Large intestine (tissue), 3 donors: ENCODE measurements around the gene GREM2. TPM values are rescaled to one million over a fixed set of nuclear protein-coding genes. Genes with fewer than 3 reads are reported as not detected.

Experiments used
- DNase-seq, 2 donors: peaks; one replicate each; pipeline versions ENCODE4 v3.0.0 to v3.0.0-alpha.2; 2013
- H3K27ac ChIP-seq: one replicate; pipeline ENCODE4 v1.5.1; 2013; ENCODE audit warnings: low read length
- H3K27me3 ChIP-seq: 2 replicates; pipeline ENCODE4 v1.6.1; 2013; ENCODE audit warnings: low read length; ENCODE audit not compliant: control insufficient read depth, insufficient read depth
- H3K36me3 ChIP-seq: 2 replicates; pipeline ENCODE4 v1.6.1; 2013; ENCODE audit warnings: low read length; ENCODE audit not compliant: control insufficient read depth, insufficient read depth
- H3K4me1 ChIP-seq: one replicate; pipeline ENCODE4 v1.6.1; 2013; ENCODE audit warnings: low read length; ENCODE audit not compliant: control insufficient read depth, insufficient read depth
- H3K4me3 ChIP-seq: one replicate; pipeline ENCODE4 v1.5.1; 2013; ENCODE audit warnings: low read length
- H3K9me3 ChIP-seq: one replicate; pipeline ENCODE4 v1.6.1; 2013; ENCODE audit warnings: mild to moderate bottlenecking, low read depth, low read length, moderate library complexity; ENCODE audit not compliant: control insufficient read depth
- WGBS: methylation state at CpG from one replicate; pipeline ENCODE4 v1.1.5; 2013; ENCODE audit warnings: low lambda C conversion rate; ENCODE audit not compliant: insufficient coverage; 5-methylcytosine and 5-hydroxymethylcytosine counted together
- polyA plus RNA-seq: library from polyadenylated mRNA; unstranded; fragments of 120-200 nt; gene quantifications from one replicate; pipeline ENCODE4 v1.2.1, GENCODE V29; 2013

Gene GREM2
- polyA plus RNA-seq, 1 donor, result 14.6 TPM

DNA sequence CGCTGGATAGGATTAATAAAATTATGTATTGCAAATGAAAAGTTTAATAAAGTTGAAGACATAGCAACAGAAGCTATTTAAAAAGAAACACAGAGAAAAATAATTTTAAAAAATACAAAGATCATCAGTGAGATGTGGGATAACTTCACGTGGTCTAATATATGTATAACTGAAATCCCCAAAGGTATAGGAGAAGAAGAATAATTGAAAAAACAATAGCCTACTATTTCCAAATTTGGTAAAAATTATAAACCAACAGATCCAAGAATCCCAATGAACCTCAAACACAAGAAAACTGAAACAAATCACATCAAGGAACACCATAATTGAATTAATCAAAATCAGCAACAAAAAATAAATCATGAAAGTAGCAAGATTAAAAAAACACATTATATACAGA lies 44.9 kb downstream of the GREM2 start:
- no peaks in the 10 kb centered on the region for H3K4me1 ChIP-seq
- DNase-seq, result no peak
- 75% methylated on average over 2 of the region's 2 CpGs for WGBS
- no peaks in the 10 kb centered on the region for H3K27me3 ChIP-seq
- H3K27ac ChIP-seq, result no peak overlapping the region
- no peaks in the 10 kb centered on the region for H3K9me3 ChIP-seq
- no peak overlapping the region for H3K4me3 ChIP-seq
- H3K36me3 ChIP-seq, result no peaks in the 10 kb centered on the region

DNA sequence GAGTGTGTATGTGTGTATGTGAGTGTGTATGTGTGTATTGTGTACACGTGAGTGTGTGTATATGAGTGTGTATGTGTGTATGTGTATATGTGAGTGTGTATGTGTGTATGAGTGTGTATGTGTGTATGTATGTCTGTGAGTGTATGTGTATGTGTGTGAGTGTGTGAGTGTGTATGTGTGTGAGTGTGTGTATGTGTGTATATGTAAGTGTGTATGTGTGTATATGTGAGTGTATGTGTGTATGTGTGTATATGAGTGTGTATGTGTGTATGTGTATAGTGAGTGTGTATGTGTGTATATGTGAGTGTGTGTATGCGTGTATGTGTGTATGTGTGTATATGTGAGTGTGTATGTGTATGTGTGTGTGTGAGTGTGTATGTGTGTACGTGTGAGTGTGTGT lies 49.2 kb downstream of the GREM2 start:
- H3K9me3 ChIP-seq, result no peaks in the 10 kb centered on the region
- DNase-seq, result no peak
- H3K27ac ChIP-seq, result no peak overlapping the region
- H3K4me3 ChIP-seq, result no peak overlapping the region
- no peaks in the 10 kb centered on the region for H3K27me3 ChIP-seq
- H3K4me1 ChIP-seq, result no peaks in the 10 kb centered on the region
- WGBS, result 100% methylated on average over 1 of the region's 3 CpGs
- H3K36me3 ChIP-seq, result no peaks in the 10 kb centered on the region

DNA sequence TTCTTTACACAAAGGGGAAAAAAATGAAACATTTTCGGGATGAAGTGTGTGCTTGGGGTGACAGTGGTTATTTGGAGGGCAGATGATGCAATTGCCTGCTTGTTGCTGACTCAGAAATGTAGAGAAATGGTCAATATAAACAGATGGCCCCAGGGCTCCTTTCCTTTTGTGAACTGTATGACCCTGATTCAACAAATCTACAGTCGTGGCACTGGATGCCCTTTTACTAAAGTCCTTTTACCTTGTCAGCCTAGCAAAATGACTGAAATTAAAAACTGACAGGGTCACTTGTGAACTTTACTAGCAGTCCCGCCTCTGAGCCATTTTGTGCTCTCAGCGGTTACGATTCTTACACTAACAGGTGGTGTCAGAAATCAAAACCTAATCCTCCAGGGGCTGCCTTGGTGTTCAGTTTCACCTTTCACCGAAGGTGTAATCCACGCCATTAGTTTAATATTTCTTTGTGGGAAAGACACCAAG lies 49.8 kb downstream of the GREM2 start:
- no peak overlapping the region for H3K4me3 ChIP-seq
- H3K4me1 ChIP-seq, result no peaks in the 10 kb centered on the region
- H3K27me3 ChIP-seq, result no peaks in the 10 kb centered on the region
- no peaks in the 10 kb centered on the region for H3K9me3 ChIP-seq
- 92% methylated on average over 2 of the region's 7 CpGs for WGBS
- no peak for DNase-seq
- no peak overlapping the region for H3K27ac ChIP-seq
- H3K36me3 ChIP-seq, result no peaks in the 10 kb centered on the region

DNA sequence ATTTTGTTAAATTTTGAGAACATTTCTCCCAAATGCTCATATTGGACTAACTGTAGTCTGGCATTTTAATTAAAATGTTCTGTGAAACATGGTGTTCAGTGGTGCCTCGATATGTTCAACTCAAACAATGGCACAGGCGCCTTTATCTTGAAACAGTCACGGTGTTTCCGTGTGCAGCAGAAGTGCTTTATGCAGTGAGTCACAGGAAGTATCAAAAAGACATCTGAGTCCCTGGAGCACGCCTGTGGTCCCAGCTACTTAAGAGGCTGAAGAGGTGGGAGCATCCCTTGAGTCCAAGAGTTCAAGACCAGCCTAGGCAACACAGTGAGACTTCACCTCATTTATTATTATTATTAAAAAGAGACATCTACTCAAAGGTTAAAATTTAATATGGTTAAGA lies 52.2 kb downstream of the GREM2 start:
- WGBS, result no CpG with 5 or more reads among the region's 5 CpGs
- Histone ChIP-seq H3K36me3 (no peaks in the 10 kb centered on the region), H3K9me3 (no peaks in the 10 kb centered on the region), H3K4me1 (no peaks in the 10 kb centered on the region), H3K4me3 (no peak overlapping the region), H3K27ac (no peak overlapping the region), H3K27me3 (no peaks in the 10 kb centered on the region)
- no peak for DNase-seq

DNA sequence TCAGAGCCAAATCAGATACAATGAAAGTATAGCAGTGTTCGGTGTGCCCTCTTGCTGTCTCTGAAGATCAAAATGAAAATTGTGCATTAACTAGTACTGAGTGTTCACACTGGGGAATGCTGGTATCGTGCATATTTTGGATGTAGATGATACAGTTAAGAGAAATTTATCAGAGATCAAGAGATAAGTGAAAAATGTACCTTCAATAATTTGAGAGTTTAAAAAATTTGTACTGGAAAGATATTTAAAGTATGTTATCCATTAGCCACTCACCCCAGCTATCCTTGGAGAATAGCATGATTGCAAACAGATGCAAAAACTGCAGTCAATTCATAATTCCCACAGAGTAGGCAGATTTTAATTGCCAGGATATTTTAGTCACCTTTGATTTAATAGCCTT lies 56.4 kb downstream of the GREM2 start:
- H3K4me1 ChIP-seq, result no peaks in the 10 kb centered on the region
- 100% methylated on average over 2 of the region's 2 CpGs for WGBS
- no peaks in the 10 kb centered on the region for H3K36me3 ChIP-seq
- H3K27me3 ChIP-seq, result no peaks in the 10 kb centered on the region
- H3K27ac ChIP-seq, result no peak overlapping the region
- DNase-seq, result no peak
- H3K9me3 ChIP-seq, result no peaks in the 10 kb centered on the region
- H3K4me3 ChIP-seq, result no peak overlapping the region

DNA sequence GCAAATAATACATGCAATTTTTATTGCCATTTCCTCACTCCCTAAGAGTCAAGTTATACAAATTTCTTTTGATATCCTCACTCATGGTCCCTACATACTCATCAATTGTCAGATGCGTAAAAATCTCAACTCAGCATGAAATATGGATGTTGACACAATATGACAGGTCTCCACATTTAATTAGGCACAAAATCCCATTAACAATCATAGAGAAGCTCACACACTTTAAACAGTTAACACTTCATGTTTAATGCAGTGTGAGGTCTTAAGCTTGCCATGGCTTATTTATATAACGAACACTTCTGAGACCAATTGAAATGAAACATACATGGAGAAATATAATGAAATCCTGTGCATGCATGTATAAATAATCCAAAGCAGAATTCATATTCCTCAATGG lies 58.6 kb downstream of the GREM2 start:
- H3K4me1 ChIP-seq, result no peaks in the 10 kb centered on the region
- H3K4me3 ChIP-seq, result no peak overlapping the region
- no peak for DNase-seq
- H3K36me3 ChIP-seq, result no peaks in the 10 kb centered on the region
- H3K27ac ChIP-seq, result no peak overlapping the region
- no peaks in the 10 kb centered on the region for H3K27me3 ChIP-seq
- no peaks in the 10 kb centered on the region for H3K9me3 ChIP-seq
- WGBS, result no CpG with 5 or more reads among the region's 2 CpGs

DNA sequence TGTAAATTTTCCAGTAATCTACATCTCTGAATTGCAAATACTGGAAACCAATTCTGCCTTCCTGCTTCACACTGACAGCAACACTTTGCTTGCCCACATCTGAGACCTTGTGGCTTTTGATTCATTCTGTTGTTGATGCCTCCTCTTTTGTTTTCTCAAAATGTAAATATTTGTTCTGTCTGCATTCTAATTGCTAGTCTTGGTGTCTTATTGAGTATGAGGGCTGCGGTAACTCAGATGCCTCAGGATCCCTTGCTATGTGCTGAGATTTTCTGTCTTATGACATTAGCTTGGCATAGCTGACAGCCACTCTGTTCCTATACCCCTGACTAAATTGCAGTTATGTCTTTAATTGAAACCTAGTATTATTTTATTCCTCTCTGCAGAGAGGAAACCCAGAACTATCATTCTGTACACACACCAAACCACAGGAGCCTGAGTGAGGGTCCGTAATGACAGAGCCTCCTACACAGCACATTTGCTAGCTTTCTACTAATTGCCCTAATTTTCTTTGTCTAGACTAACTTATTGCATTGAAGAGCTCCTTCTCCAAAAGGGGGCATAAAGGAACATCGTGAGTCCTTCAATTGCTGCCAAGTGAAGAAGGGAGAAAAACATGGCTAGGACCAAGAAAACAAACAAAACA lies 72.1 kb downstream of the GREM2 start:
- Histone ChIP-seq H3K9me3 (no peaks in the 10 kb centered on the region), H3K36me3 (no peaks in the 10 kb centered on the region), H3K27me3 (no peaks in the 10 kb centered on the region), H3K4me3 (no peak overlapping the region), H3K27ac (no peak overlapping the region), H3K4me1 (no peaks in the 10 kb centered on the region)
- DNase-seq, result no peak
- no CpG with 5 or more reads among the region's 3 CpGs for WGBS

DNA sequence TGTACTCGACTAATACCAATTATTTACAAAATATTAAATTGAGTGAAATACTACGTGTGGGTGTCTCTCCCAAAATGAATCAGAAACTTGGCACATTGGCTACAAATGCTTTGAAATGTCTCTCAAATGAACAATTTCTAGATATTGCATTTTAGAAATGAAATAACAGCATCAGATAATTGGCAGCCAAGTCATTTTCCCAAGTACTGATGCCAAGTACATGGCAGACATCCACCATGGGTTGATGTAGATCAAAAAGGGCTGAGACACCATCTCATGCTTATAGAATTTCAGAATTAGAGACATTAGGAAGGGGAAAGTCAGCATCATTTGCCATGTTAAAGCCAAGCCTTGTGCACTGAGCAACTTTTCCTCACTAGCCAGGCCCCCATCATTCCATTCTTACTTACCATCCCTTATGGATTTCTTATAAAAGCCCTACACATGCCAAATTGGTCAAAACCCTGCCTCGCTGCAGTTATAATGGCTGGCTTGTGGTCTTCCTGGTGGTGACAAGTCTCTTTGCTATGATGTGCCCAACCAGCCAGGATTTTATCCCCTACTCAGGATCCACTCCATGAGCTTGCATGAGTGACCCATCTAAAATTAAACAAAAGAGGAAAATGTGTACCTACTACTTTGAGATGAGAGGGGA lies 73.1 kb downstream of the GREM2 start:
- Histone ChIP-seq H3K27ac (no peak overlapping the region), H3K9me3 (no peaks in the 10 kb centered on the region), H3K27me3 (no peaks in the 10 kb centered on the region), H3K36me3 (no peaks in the 10 kb centered on the region), H3K4me1 (no peaks in the 10 kb centered on the region), H3K4me3 (no peak overlapping the region)
- WGBS, result 100% methylated on average over 2 of the region's 3 CpGs
- DNase-seq, result no peak

DNA sequence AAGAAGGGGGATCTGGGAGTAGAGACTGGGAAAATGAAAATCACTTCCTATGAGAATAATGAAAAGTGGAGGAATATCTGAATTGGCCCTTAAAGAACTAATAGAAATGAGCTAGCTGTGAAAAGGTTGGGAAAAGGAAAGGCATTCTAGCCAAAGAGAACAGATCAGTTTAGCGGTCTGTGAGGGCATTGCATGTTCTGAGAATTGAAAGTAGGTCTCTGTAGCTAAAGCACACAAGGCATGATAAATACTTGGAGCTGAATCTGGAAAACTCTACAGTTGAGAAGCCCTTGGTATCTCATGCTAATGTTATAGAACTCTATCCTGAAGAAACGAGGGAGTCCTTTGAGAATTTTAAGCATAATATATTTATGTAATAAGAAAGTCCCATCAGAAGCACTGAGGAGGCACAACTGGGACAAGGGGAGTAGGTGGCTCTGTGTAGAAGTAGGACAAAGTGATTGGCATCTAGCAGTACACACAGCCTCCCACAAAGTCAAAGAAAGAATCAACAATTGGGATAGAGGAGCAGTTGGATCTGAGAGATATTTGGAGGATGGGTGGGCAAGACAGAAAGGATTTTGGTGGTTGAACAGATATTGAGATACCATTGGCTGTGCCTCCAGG lies 78.7 kb downstream of the GREM2 start:
- Histone ChIP-seq H3K4me3 (no peak overlapping the region), H3K27ac (no peak overlapping the region), H3K4me1 (no peaks in the 10 kb centered on the region), H3K9me3 (no peaks in the 10 kb centered on the region), H3K36me3 (no peaks in the 10 kb centered on the region), H3K27me3 (no peaks in the 10 kb centered on the region)
- no peak for DNase-seq
- WGBS, result 100% methylated on average over 1 of the region's 2 CpGs

DNA sequence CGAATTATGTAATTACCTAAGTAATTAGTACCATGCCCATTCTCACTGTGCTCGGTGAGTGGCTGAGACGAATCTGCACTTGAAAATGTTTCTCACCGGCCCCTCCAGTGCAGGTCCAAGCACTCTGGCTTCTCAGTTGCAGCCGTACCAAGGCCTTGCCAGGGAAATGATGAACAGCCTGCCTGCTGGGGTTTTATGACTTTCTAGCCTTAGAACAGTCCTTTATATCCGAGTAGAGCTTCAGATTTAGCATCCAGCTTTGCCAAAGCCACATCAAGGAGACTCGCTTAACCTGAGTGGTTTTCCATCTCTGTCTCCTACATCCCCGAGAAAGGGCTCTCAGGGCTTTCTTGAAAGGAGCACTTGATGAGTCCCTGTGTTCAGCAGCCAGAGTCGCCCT lies 83.4 kb downstream of the GREM2 start:
- no peak overlapping the region for H3K27ac ChIP-seq
- WGBS, result 20% methylated on average over 1 of the region's 9 CpGs
- DNase-seq, result no peak

More for the DNA sequence above, 83.4 kb downstream of the GREM2 start:
- no peaks in the 10 kb centered on the region for H3K9me3 ChIP-seq
- H3K36me3 ChIP-seq, result no peaks in the 10 kb centered on the region
- no peaks in the 10 kb centered on the region for H3K4me1 ChIP-seq
- H3K4me3 ChIP-seq, result no peak overlapping the region
- H3K27me3 ChIP-seq, result no peaks in the 10 kb centered on the region
